Lower lobe of right lung (tissue), 2 donors: ENCODE measurements around the gene MX1. TPM values are rescaled to one million over a fixed set of nuclear protein-coding genes. Genes with fewer than 3 reads are reported as not detected.

Source experiments
- ATAC-seq, 2 donors: fragments of 200-7000 bp; cut with Tn5 transposase; one replicate each; pipeline ENCODE4 v1.9.1; 2020 to 2022; ENCODE audit warnings: mild to moderate bottlenecking in 2 of 2, moderate library complexity in 2 of 2
- DNase-seq: peaks from one replicate; pipeline ENCODE4 v3.0.0-alpha.2; 2020
- H3K27ac ChIP-seq: fragments of 200-600 bp; one replicate; pipeline ENCODE4 v1.8.0; 2022
- H3K27me3 ChIP-seq: fragments of 200-600 bp; one replicate; pipeline ENCODE4 v1.8.0; 2022; ENCODE audit warnings: low read depth
- H3K36me3 ChIP-seq: fragments of 200-600 bp; one replicate; pipeline ENCODE4 v1.8.0; 2022; ENCODE audit warnings: mild to moderate bottlenecking
- H3K4me1 ChIP-seq: fragments of 200-600 bp; one replicate; pipeline ENCODE4 v1.8.0; 2022
- H3K4me3 ChIP-seq: fragments of 200-600 bp; one replicate; pipeline ENCODE4 v1.8.0; 2022; ENCODE audit warnings: mild to moderate bottlenecking
- H3K9me3 ChIP-seq: fragments of 200-600 bp; one replicate; pipeline ENCODE4 v1.8.0; 2022
- CTCF ChIP-seq: fragments of 200-600 bp; IDR thresholded peaks from one replicate; pipeline ENCODE4 v1.8.0; 2022; ENCODE audit warnings: antibody characterized with exemption, mild to moderate bottlenecking
- intact Hi-C: fragments of 100-400 bp; cut with DNase I; formaldehyde crosslinking; loops from one replicate; pipeline ENCODE4 v1.11.0; 2022
- total RNA-seq: library from RNA; stranded (reverse); fragmentation: NEBNext Ultra II Directional; extraction: Animal tissue kit (Norgen Biotek cat#: 25700); gene quantifications from one replicate; pipeline ENCODE4 v1.2.1, GENCODE V29; 2021
- donor health status: DM: no; HTN: yes; CAD: no; lungs with severe emphysema.

Gene MX1
- total RNA-seq, 1 donor from 2014 or later = 211 TPM

GRCh38 chr21:41435706-41436105 is 9.7 kb downstream of the MX1 start:
- ATAC-seq (no peak), DNase-seq (no peak)
- Histone ChIP-seq H3K4me1 (no peaks in the 10 kb centered on the region), H3K27ac (no peak overlapping the region), H3K4me3 (no peak overlapping the region), H3K27me3 (no peaks in the 10 kb centered on the region), H3K36me3 (peaks cover 94% of the 10 kb centered on the region), H3K9me3 (peaks cover 5% of the 10 kb centered on the region)
- TF ChIP-seq CTCF = no peak
- intact Hi-C loops = no loop called here

GRCh38 chr21:41437729-41438128 is 11.7 kb downstream of the MX1 start:
- H3K9me3 ChIP-seq = peaks cover 5% of the 10 kb centered on the region
- H3K4me3 ChIP-seq = no peak overlapping the region
- no peak overlapping the region for H3K27ac ChIP-seq
- TF ChIP-seq CTCF = no peak
- intact Hi-C loops = no loop called here
- ATAC-seq (no peak), DNase-seq (no peak)
- peaks cover 96% of the 10 kb centered on the region for H3K36me3 ChIP-seq
- H3K4me1 ChIP-seq = no peaks in the 10 kb centered on the region
- H3K27me3 ChIP-seq = no peaks in the 10 kb centered on the region

- TF ChIP-seq CTCF = no peak
- H3K27ac ChIP-seq = no peak overlapping the region
- intact Hi-C loops = no loop called here
- peaks cover 96% of the 10 kb centered on the region for H3K36me3 ChIP-seq
- no peaks in the 10 kb centered on the region for H3K27me3 ChIP-seq
- H3K4me3 ChIP-seq = no peak overlapping the region
- H3K9me3 ChIP-seq = peaks cover 5% of the 10 kb centered on the region
- no peak for ATAC-seq
- DNase-seq = no peak
- no peaks in the 10 kb centered on the region for H3K4me1 ChIP-seq
These were observed 12.5 kb downstream of the MX1 start for GRCh38 chr21:41438425-41439113.

- intact Hi-C loops = no loop called here
- TF ChIP-seq CTCF = no peak
- no peak for ATAC-seq
- no peak overlapping the region for H3K27ac ChIP-seq
- peaks cover 96% of the 10 kb centered on the region for H3K36me3 ChIP-seq
- DNase-seq = no peak
- H3K9me3 ChIP-seq = peaks cover 5% of the 10 kb centered on the region
- no peaks in the 10 kb centered on the region for H3K4me1 ChIP-seq
- no peak overlapping the region for H3K4me3 ChIP-seq
- no peaks in the 10 kb centered on the region for H3K27me3 ChIP-seq
These were observed 13.2 kb downstream of the MX1 start for GRCh38 chr21:41439248-41439647.

GRCh38 chr21:41441546-41441945 is 15.5 kb downstream of the MX1 start:
- Histone ChIP-seq H3K4me3 (no peak overlapping the region), H3K36me3 (peaks cover 100% of the 10 kb centered on the region), H3K9me3 (no peaks in the 10 kb centered on the region), H3K27ac (no peak overlapping the region), H3K27me3 (no peaks in the 10 kb centered on the region), H3K4me1 (no peaks in the 10 kb centered on the region)
- DNase-seq = no peak
- ATAC-seq = no peak
- intact Hi-C loops = no loop called here
- no peak for TF ChIP-seq CTCF
